ENCODE data around the gene TEX35.

GRCh38 chr1:178518894-178519293 is 6.0 kb downstream of the TEX35 start:
- TF ChIP-seq CTCF (IDR thresholded peaks at IDR 0.05) (no peak), POLR2A (IDR thresholded peaks at IDR 0.05) (no peak)
